ENCODE measurements around the gene PTPRT.

PTPRT gene

DNA sequence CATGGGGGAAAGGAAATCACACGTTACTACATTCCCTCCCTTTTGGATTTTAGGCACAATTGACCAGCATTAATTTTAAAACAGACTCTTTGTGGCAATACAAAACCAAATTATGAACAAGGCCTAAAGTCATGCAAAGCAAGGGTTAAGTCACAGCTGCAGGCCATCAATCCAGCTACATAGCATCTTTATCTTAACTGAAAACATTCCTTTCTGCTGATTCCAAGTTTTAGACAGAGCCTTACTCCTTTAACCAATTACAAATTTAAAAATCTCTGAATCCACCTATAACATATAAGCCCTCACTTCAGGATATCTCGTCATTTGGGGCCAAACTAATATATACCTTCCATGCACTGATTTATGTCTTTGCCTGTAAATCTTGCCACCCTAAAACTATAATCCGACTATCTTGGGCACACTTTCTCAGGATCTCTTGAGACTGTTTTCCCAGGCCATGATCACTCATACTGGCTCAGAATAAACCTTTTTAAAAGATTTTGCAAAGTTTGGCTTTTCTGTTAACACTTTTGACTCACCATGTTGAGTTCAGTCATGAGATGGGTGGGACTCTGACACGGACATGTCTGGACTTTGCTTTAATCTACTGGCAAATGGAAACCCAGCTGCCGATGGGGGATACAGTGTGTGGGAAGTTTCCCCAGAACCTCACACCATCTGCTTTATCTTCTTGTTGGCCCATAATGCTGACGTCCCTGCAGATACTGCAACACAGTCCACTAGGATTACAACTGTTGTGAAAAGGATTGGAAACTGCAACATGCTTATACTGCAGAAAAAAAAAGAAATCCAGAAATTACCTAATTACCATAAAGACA, 757.0 kb downstream of the PTPRT start:
- TF ChIP-seq, protein P1, sequence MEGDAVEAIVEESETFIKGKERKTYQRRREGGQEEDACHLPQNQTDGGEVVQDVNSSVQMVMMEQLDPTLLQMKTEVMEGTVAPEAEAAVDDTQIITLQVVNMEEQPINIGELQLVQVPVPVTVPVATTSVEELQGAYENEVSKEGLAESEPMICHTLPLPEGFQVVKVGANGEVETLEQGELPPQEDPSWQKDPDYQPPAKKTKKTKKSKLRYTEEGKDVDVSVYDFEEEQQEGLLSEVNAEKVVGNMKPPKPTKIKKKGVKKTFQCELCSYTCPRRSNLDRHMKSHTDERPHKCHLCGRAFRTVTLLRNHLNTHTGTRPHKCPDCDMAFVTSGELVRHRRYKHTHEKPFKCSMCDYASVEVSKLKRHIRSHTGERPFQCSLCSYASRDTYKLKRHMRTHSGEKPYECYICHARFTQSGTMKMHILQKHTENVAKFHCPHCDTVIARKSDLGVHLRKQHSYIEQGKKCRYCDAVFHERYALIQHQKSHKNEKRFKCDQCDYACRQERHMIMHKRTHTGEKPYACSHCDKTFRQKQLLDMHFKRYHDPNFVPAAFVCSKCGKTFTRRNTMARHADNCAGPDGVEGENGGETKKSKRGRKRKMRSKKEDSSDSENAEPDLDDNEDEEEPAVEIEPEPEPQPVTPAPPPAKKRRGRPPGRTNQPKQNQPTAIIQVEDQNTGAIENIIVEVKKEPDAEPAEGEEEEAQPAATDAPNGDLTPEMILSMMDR (IDR thresholded peaks at IDR 0.05; ENCODE audit: insufficient read depth, low read depth, low read length, missing control alignments), result no peak
- H3K4me3 ChIP-seq (ENCODE audit: low read depth, low read length), result no peak overlapping the region
- DNase-seq (ENCODE audit: low read depth), result no peak

DNA sequence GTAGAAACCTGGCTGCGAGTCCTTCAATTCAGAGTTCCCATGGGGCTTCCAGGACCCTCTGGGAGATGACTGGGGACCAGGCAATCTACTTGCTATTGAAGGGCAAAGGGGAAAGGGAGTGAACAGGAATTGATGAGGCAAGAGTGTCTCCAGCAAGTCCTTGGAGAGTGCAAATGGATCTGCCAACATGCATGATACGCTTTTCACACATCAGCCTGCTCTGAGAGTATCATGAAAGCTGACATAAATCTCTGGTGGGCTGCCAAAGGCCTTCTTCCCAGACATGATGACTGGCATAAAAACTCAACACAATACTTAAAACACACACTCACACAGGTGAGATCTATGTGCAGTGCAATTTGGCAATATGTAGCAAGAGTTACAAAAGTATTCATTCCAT, 759.1 kb downstream of the PTPRT start:
- TF ChIP-seq, protein P1 (IDR thresholded peaks at IDR 0.05; ENCODE audit: insufficient read depth, low read depth, low read length, missing control alignments), result no peak
- no peak for DNase-seq (ENCODE audit: low read depth)
- H3K4me3 ChIP-seq (ENCODE audit: low read depth, low read length), result no peak overlapping the region

DNA sequence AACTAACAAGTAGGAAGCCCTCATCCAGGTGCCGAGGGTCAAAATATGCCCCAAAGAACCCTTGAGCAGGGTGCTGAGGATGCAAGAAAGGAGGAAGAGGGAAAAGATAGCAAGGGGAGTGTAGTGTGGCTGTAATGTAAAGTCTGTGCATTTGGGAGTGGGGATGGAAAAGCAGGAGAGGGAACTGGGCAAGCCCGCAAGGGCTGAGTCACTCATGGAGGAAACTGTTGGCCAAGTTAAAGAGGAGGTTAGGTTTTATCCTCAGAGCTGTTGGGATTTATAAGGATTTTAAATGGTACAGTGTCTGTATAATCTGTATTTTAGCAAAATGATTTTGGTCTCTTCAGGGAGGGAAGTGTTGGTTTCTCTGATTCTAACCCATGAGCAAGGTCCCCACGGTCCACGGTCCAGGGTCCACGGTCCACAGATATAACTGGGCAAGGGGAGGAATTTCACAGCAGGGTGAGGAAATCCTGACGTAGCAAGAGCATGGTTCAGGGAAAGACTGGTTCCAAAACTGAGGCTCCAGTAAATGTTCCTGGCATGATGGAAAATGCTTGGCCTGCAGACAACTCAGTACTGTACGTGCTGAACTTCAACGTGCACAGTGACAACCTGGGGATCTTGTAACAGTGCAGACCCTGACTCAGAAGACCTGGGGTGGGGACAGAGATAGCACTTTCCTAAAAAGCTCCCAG, 759.8 kb downstream of the PTPRT start:
- no peak for DNase-seq (ENCODE audit: low read depth)
- H3K4me3 ChIP-seq (ENCODE audit: low read depth, low read length), result no peak overlapping the region
- TF ChIP-seq, protein P1 (IDR thresholded peaks at IDR 0.05; ENCODE audit: insufficient read depth, low read depth, low read length, missing control alignments), result no peak

DNA sequence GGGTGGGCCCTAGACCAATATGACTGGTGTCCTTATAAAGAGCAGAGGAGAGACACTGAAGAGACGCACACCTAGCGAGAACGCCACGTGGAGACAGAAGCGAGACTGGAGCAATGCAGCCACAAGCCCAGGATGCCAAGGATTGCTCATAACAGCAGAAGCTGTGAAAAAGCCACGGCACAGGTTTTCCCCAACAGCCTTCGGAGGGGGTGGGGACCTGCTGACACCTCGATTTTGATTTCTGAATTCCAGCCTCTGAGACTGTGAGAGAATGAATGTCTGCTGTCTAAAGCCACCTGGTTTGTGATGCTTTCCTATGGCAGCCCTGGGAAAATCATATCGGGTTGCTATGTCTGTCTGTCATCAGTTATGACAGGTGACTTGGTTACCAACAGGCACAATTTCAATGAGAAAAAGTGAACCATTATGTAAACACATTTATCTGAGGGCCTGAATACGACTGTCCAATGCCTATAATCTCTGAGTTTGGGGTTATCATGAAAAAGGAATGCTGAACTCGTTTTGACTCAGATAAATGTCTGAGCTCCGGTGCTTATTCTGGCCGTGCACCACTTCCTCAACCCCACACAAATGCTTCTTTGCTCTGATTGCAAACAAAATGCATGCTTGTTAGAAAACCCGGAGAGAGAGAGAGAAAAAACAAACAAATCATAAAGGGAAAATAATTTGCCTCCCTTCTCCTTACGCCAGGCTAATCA, 769.7 kb downstream of the PTPRT start:
- TF ChIP-seq, protein P1 (IDR thresholded peaks at IDR 0.05; ENCODE audit: insufficient read depth, low read depth, low read length, missing control alignments), result no peak
- no peak overlapping the region for H3K4me3 ChIP-seq (ENCODE audit: low read depth, low read length)
- no peak for DNase-seq (ENCODE audit: low read depth)

DNA sequence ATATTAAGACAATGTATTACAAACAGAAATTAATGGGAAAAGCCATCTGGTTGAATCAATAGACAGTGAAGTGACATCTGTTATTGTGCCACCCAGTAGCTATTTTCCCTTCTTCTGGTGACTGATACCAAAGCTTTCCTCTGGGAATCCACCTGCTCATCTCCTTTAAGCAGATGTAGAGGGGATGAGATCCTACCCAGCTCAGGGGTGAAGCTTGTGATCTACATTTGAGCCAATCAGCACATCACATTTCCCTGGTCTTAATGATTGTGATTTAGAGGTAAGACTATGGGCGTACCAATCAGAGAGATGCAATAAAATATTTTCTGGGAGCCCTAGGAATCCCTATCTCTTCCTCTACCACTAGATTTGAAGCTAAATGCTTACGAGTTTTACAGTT, 782.9 kb downstream of the PTPRT start:
- no peak for DNase-seq (ENCODE audit: low read depth)
- H3K4me3 ChIP-seq (ENCODE audit: low read depth, low read length), result no peak overlapping the region
- TF ChIP-seq, protein P1 (IDR thresholded peaks at IDR 0.05; ENCODE audit: insufficient read depth, low read depth, low read length, missing control alignments), result no peak

DNA sequence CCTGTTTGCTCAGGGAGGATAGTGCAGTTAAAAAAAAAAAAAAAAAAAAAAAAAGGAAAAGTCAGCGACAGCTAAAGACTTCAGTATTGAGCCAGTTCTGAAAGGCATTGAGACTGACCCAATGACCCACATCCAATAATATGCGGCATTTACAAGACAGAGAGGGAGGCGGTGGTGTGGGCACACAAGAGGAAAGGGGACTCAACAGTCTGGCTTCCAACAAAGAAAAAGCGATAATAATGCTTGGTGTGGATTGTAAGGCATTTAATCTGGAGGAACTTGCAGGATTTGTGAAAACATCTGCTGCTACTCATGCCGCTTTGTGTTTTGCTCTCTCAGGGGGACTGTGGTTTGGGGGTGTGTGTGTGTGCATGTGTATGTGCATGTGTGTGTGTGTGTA, 787.3 kb downstream of the PTPRT start:
- no peak overlapping the region for H3K4me3 ChIP-seq (ENCODE audit: low read depth, low read length)
- DNase-seq (ENCODE audit: low read depth), result no peak
- TF ChIP-seq, protein P1 (IDR thresholded peaks at IDR 0.05; ENCODE audit: insufficient read depth, low read depth, low read length, missing control alignments), result no peak
